Lower leg skin (tissue), 4 donors: ENCODE results near the gene DAGLA. TPM values are rescaled to one million over a fixed set of nuclear protein-coding genes. Genes with fewer than 3 reads are reported as not detected.
A peak's percentile ranks its signal among the peaks of the same experiment; 100 is the strongest.

ENCODE experiments used
- DNase-seq, 2 donors: peaks; one replicate each; pipeline ENCODE4 v3.0.0-alpha.2; 2019; ENCODE audit warnings: low spot score in 2 of 2
- H3K4me3 ChIP-seq: fragments of 200-600 bp; sonication (generic); 2 replicates; pipeline ENCODE4 v1.5.1; 2017; ENCODE audit warnings: mild to moderate bottlenecking, low read depth; ENCODE audit not compliant: poor library complexity, severe bottlenecking
- CTCF ChIP-seq, 3 donors: fragments of 450-650 bp; IDR thresholded peaks; one replicate each; pipeline ENCODE4 v1.5.1; 2016; ENCODE audit warnings: antibody characterized with exemption in 3 of 3, mild to moderate bottlenecking in 3 of 3, moderate library complexity in 2 of 3
- POLR2A ChIP-seq, 2 donors: fragments of 450-650 bp; IDR thresholded peaks; one replicate each; pipeline ENCODE4 v1.6.1; 2016 to 2017; ENCODE audit warnings: antibody characterized with exemption in 2 of 2, mild to moderate bottlenecking in 1 of 2, moderate library complexity in 1 of 2
- WGBS, 2 donors: methylation state at CpG; one replicate each; pipeline ENCODE4 v1.1.5; 2018; 5-methylcytosine and 5-hydroxymethylcytosine counted together
- intact Hi-C: fragments of 100-400 bp; cut with DNase I; formaldehyde crosslinking; loops from one replicate; pipeline ENCODE4 v1.15.0; 2023; ENCODE audit warnings: low total_unique reads
- total RNA-seq, 4 donors: library from RNA; depleted of rRNA; stranded (reverse); fragments of >200 nt; gene quantifications; one replicate each; pipeline ENCODE4 v1.1.0, GENCODE V29; 2016

Gene DAGLA
- total RNA-seq, 4 donors from 2014 or later = 0.23 to 1.8 (median 0.79) TPM

GRCh38 chr11:61682093-61682732 is 2.0 kb downstream of the DAGLA start:
- DNase-seq = peak in 1 of 2 donors; percentile 47
- H3K4me3 ChIP-seq = no peak overlapping the region
- peak in 1 of 3 donors; percentile 26 for TF ChIP-seq CTCF (IDR thresholded peaks at IDR 0.05)
- TF ChIP-seq POLR2A (IDR thresholded peaks at IDR 0.05) = no peak
- WGBS, 2 donors = 65 to 66% methylated on average over 12 of the region's 12 CpGs
- intact Hi-C loops = no loop called here

GRCh38 chr11:61682906-61683675 is 2.9 kb downstream of the DAGLA start:
- intact Hi-C loops = no loop called here
- no peak for TF ChIP-seq POLR2A (IDR thresholded peaks at IDR 0.05)
- TF ChIP-seq CTCF (IDR thresholded peaks at IDR 0.05) = no peak
- 76 to 86% methylated on average over 11 of the region's 11 CpGs for WGBS, 2 donors
- no peak for DNase-seq
- H3K4me3 ChIP-seq = no peak overlapping the region

GRCh38 chr11:61683961-61684869 is 4.0 kb downstream of the DAGLA start:
- DNase-seq = no peak
- intact Hi-C loops = no loop called here
- TF ChIP-seq CTCF (IDR thresholded peaks at IDR 0.05) (no peak), POLR2A (IDR thresholded peaks at IDR 0.05) (no peak)
- 26 to 35% methylated on average over 27 of the region's 27 CpGs for WGBS, 2 donors
- no peak overlapping the region for H3K4me3 ChIP-seq

GRCh38 chr11:61684870-61685616 is 4.9 kb downstream of the DAGLA start:
- no peak for DNase-seq

More at GRCh38 chr11:61684870-61685616, 4.9 kb downstream of the DAGLA start:
- H3K4me3 ChIP-seq = no peak overlapping the region
- intact Hi-C loops = no loop called here
- 78 to 83% methylated on average over 14 of the region's 14 CpGs for WGBS, 2 donors
- no peak for TF ChIP-seq CTCF (IDR thresholded peaks at IDR 0.05)
- TF ChIP-seq POLR2A (IDR thresholded peaks at IDR 0.05) = no peak
